PC-3 (cell line): ENCODE measurements around the gene SDC1.

ENCODE experiments used
- EZH2 ChIP-seq: fragments of 300-600 bp; sonication (generic); IDR thresholded peaks from one replicate; pipeline ENCODE4 v1.6.1; 2017; ENCODE audit warnings: antibody characterized with exemption, mild to moderate bottlenecking, low read length; ENCODE audit not compliant: unreplicated experiment
- TF ChIP-seq, protein P1 (sequence below): fragments of 300-600 bp; sonication (generic); conservative IDR thresholded peaks from 2 replicates; pipeline ENCODE4 v1.5.1; 2017; ENCODE audit warnings: antibody characterized with exemption, low read depth, mild to moderate bottlenecking, low read length

DNA sequence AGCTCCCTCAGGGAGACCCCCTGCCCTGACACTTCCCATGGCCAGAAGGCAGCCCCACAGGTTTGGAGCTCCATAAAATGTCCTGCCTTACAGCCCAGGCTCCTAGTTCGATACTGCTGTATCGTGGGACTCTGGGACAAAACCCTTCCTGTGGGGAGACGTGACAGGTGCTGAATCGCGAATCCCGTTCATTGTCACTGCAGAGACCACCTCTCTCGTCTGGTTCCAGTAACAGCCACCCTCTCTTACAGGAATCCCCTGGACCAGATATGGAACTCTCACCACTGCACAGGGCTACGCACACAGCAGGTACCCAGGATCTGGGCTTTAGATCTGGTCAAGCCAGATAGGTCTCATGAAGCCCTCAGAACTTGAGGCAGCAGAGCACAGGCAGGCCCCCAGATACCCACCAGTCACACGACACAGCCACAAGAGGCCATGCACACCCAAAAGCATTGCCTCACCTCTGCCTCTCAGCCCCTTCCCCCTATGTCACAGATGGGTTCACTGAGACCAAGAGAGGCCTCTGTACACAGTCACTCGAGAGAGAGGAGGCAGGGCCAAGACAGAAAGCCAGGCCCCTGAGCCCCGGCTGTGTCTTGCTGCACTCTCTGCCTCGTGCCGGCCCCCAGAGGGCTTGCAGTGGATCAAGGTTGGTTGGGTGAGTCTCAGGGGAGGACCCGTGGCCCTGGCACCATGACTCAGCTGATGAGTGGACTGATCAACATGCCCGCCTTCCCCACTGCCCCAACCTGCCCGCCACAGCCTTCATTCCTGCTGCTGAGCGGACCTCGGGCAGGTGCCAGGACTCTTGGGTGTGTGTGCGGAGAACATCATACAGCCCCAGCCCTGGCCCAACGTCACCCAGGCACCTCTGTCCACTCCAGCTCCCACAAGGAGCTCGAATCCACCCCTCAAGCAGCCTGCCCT, 7.6 kb downstream of the SDC1 start:
- TF ChIP-seq, protein P1, sequence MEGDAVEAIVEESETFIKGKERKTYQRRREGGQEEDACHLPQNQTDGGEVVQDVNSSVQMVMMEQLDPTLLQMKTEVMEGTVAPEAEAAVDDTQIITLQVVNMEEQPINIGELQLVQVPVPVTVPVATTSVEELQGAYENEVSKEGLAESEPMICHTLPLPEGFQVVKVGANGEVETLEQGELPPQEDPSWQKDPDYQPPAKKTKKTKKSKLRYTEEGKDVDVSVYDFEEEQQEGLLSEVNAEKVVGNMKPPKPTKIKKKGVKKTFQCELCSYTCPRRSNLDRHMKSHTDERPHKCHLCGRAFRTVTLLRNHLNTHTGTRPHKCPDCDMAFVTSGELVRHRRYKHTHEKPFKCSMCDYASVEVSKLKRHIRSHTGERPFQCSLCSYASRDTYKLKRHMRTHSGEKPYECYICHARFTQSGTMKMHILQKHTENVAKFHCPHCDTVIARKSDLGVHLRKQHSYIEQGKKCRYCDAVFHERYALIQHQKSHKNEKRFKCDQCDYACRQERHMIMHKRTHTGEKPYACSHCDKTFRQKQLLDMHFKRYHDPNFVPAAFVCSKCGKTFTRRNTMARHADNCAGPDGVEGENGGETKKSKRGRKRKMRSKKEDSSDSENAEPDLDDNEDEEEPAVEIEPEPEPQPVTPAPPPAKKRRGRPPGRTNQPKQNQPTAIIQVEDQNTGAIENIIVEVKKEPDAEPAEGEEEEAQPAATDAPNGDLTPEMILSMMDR: no peak
- no peak for TF ChIP-seq EZH2
